ENCODE results near the gene CHRNA5.

- no peak for TF ChIP-seq CTCF (IDR thresholded peaks at IDR 0.05; ENCODE audit: poor library complexity, severe bottlenecking)
- TF ChIP-seq EP300 (conservative IDR thresholded peaks at IDR 0.05; ENCODE audit: poor library complexity, severe bottlenecking), result no peak
- TF ChIP-seq POLR2AphosphoS5 (IDR thresholded peaks at IDR 0.05), result no peak
- TF ChIP-seq SMC3 (conservative IDR thresholded peaks at IDR 0.05; ENCODE audit: poor library complexity), result no peak
- no peak for TF ChIP-seq EZH2 (IDR thresholded peaks at IDR 0.05; ENCODE audit: borderline replicate concordance, insufficient read depth, low read length, poor library complexity, severe bottlenecking)
- no peak for TF ChIP-seq MXI1 (conservative IDR thresholded peaks at IDR 0.05; ENCODE audit: poor library complexity, severe bottlenecking)
- TF ChIP-seq TAF1 (IDR thresholded peaks at IDR 0.05; ENCODE audit: low read depth), result no peak
- no peak for TF ChIP-seq RAD21 (conservative IDR thresholded peaks at IDR 0.05)
Measured at GRCh38 chr15:78605680-78606079, 40.4 kb downstream of the CHRNA5 start.
